Neuronal stem cell (in vitro differentiated cells): Measurements from ENCODE around the gene OR2V1.
"Not testable (repeated sequence)": the region's sequence is repeated elsewhere in the genome, so short reads cannot be mapped to it uniquely, and the experiment has no call there.

Experiments used
- DNase-seq: peaks from one replicate; pipeline ENCODE4 v3.0.0-alpha.2; 2013; ENCODE audit warnings: low spot score
- H2AFZ ChIP-seq: one replicate; pipeline ENCODE4 v1.6.1; 2013; ENCODE audit warnings: mild to moderate bottlenecking, low read length, inconsistent platforms
- H2AK5ac ChIP-seq: 2 replicates; pipeline ENCODE4 v1.6.1; 2013; ENCODE audit warnings: low read depth, mild to moderate bottlenecking, inconsistent platforms, low read length, moderate library complexity, mixed read lengths
- H2BK120ac ChIP-seq: 2 replicates; pipeline ENCODE4 v1.6.1; 2013; ENCODE audit warnings: low read depth, mild to moderate bottlenecking, inconsistent platforms, low read length, moderate library complexity, mixed read lengths
- H2BK12ac ChIP-seq: one replicate; pipeline ENCODE4 v1.6.1; 2013; ENCODE audit warnings: low read length, inconsistent platforms
- H2BK15ac ChIP-seq: 2 replicates; pipeline ENCODE4 v1.6.1; 2013; ENCODE audit warnings: mild to moderate bottlenecking, low read length, inconsistent platforms, mixed read lengths
- H2BK5ac ChIP-seq: one replicate; pipeline ENCODE4 v1.6.1; 2013; ENCODE audit warnings: inconsistent platforms, mild to moderate bottlenecking, low read length, moderate library complexity
- H3K14ac ChIP-seq: one replicate; pipeline ENCODE4 v1.6.1; 2013; ENCODE audit warnings: low read length, inconsistent platforms
- H3K18ac ChIP-seq: 2 replicates; pipeline ENCODE4 v1.6.1; 2013; ENCODE audit warnings: low read length, inconsistent platforms
- H3K23ac ChIP-seq: 2 replicates; pipeline ENCODE4 v1.6.1; 2013; ENCODE audit warnings: low read depth, mild to moderate bottlenecking, mixed read lengths, low read length, inconsistent platforms; ENCODE audit not compliant: poor library complexity
- H3K27ac ChIP-seq: replicated peaks from 3 replicates; pipeline ENCODE4 v1.5.1; 2013; ENCODE audit warnings: low read length, inconsistent platforms
- H3K27me3 ChIP-seq, 3 experiments: 2 replicates each; pipeline ENCODE4 v1.6.1; 2013; ENCODE audit warnings: low read length in 3 of 3, mild to moderate bottlenecking in 2 of 3, inconsistent platforms in 1 of 3, low read depth in 1 of 3, mixed read lengths in 1 of 3, moderate library complexity in 1 of 3; ENCODE audit not compliant: control insufficient read depth in 3 of 3, insufficient read depth in 3 of 3
- H3K36me3 ChIP-seq, 2 donors: replicated peaks in 1 of 2; 2 replicates each; pipeline ENCODE4 v1.6.1; 2013; ENCODE audit warnings: low read length in 2 of 2; ENCODE audit not compliant: control insufficient read depth in 2 of 2, insufficient read depth in 2 of 2
- H3K4ac ChIP-seq: 2 replicates; pipeline ENCODE4 v1.6.1; 2013; ENCODE audit warnings: inconsistent platforms, mild to moderate bottlenecking, low read length, moderate library complexity
- H3K4me1 ChIP-seq, 2 donors: 1 replicate in 1 of 2; 2 replicates in 1 of 2; pipeline ENCODE4 v1.6.1; 2013; ENCODE audit warnings: low read length in 2 of 2, low read depth in 1 of 2; ENCODE audit not compliant: control insufficient read depth in 2 of 2, insufficient read depth in 1 of 2
- H3K4me2 ChIP-seq: one replicate; pipeline ENCODE4 v1.6.1; 2013; ENCODE audit warnings: mild to moderate bottlenecking, low read length, inconsistent platforms; ENCODE audit not compliant: insufficient read depth, poor library complexity, severe bottlenecking
- H3K4me3 ChIP-seq, 2 donors: 2 replicates each; pipeline ENCODE4 v1.5.1; 2013; ENCODE audit warnings: low read length in 2 of 2, mild to moderate bottlenecking in 2 of 2, inconsistent platforms in 1 of 2, moderate library complexity in 1 of 2
- H3K79me1 ChIP-seq: one replicate; pipeline ENCODE4 v1.6.1; 2013; ENCODE audit warnings: low read depth, mild to moderate bottlenecking, inconsistent platforms, low read length, moderate library complexity
- H3K9ac ChIP-seq: one replicate; pipeline ENCODE4 v1.6.1; 2013; ENCODE audit warnings: mild to moderate bottlenecking, low read depth, low read length, inconsistent platforms; ENCODE audit not compliant: poor library complexity
- H3K9me3 ChIP-seq, 2 donors: replicated peaks in 1 of 2; 2 replicates each; pipeline versions ENCODE3 to v1.6.1; 2013; ENCODE audit warnings: low read length in 2 of 2, mild to moderate bottlenecking in 2 of 2, inconsistent platforms in 1 of 2, low read depth in 1 of 2, mixed read lengths in 1 of 2, moderate library complexity in 1 of 2; ENCODE audit not compliant: control insufficient read depth in 2 of 2, insufficient read depth in 1 of 2
- H4K8ac ChIP-seq: one replicate; pipeline ENCODE4 v1.6.1; 2013; ENCODE audit warnings: low read depth, mild to moderate bottlenecking, inconsistent platforms, low read length, moderate library complexity
- H4K91ac ChIP-seq: one replicate; pipeline ENCODE4 v1.6.1; 2013; ENCODE audit warnings: low read length, low read depth, mild to moderate bottlenecking, inconsistent platforms; ENCODE audit not compliant: poor library complexity
- WGBS, 2 donors: extraction: QIAGEN DNeasy Blood & Tissue Kit; methylation state at CpG; one replicate each; pipeline ENCODE4 v1.1.7; 2013; ENCODE audit warnings: missing lambda C conversion rate in 2 of 2, mixed read lengths in 1 of 2; ENCODE audit not compliant: insufficient read length in 2 of 2, insufficient replicate concordance in 1 of 2; ENCODE audit errors: extremely low coverage in 2 of 2; 5-methylcytosine and 5-hydroxymethylcytosine counted together

OR2V1 gene

DNA sequence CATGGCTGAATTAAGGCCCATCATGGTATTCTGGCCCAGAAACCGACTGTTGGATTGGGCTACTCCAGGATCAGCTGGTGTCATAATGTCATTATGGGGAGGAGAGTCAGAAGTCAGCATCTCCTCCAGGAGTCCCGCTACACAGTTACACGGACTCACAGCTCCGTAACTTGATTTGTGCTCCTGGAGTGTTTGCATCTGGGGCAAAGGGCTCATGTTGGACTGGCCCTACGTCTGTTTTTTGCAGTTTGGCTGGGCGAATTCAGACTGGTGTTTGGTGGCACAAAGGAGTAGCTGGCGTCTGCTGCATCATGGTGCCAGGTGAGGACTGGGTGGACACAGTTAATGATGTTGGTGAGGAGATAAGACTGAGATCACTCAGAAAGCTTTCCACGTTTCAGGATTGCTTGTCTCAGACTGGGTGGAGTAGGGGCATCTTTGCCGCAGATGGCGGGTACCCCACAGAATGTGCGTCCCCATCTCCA, 31.3 kb downstream of the OR2V1 start:
- whole genome bisulfite sequencing, 2 donors, result no CpG with 5 or more reads among the region's 11 CpGs
- H2BK5ac ChIP-seq, result no peak overlapping the region
- H2AFZ ChIP-seq, result no peak overlapping the region
- H3K27ac ChIP-seq, result no peak overlapping the region
- H2BK15ac ChIP-seq, result no peak overlapping the region
- DNase-seq, result no peak
- no peak overlapping the region for H3K4me2 ChIP-seq
- no peaks in the 10 kb centered on the region for H3K36me3 ChIP-seq
- no peak overlapping the region for H2BK120ac ChIP-seq
- H3K23ac ChIP-seq, result no peak overlapping the region
- H4K8ac ChIP-seq, result no peak overlapping the region
- peaks cover 13 to 27% (median 27%) of the 10 kb centered on the region in 3 experiments for H3K27me3 ChIP-seq
- no peak overlapping the region for H3K14ac ChIP-seq
- no peak overlapping the region for H4K91ac ChIP-seq
- H3K4ac ChIP-seq, result no peak overlapping the region
- H3K18ac ChIP-seq, result no peak overlapping the region
- no peaks in the 10 kb centered on the region for H3K79me1 ChIP-seq
- no peak overlapping the region for H3K4me3 ChIP-seq
- H3K9ac ChIP-seq, result no peak overlapping the region
- H3K4me1 ChIP-seq, result no peaks in the 10 kb centered on the region
- no peak overlapping the region for H2BK12ac ChIP-seq
- H3K9me3 ChIP-seq, result peaks cover 2 to 5% of the 10 kb centered on the region in 2 donors
- H2AK5ac ChIP-seq, result no peak overlapping the region

DNA sequence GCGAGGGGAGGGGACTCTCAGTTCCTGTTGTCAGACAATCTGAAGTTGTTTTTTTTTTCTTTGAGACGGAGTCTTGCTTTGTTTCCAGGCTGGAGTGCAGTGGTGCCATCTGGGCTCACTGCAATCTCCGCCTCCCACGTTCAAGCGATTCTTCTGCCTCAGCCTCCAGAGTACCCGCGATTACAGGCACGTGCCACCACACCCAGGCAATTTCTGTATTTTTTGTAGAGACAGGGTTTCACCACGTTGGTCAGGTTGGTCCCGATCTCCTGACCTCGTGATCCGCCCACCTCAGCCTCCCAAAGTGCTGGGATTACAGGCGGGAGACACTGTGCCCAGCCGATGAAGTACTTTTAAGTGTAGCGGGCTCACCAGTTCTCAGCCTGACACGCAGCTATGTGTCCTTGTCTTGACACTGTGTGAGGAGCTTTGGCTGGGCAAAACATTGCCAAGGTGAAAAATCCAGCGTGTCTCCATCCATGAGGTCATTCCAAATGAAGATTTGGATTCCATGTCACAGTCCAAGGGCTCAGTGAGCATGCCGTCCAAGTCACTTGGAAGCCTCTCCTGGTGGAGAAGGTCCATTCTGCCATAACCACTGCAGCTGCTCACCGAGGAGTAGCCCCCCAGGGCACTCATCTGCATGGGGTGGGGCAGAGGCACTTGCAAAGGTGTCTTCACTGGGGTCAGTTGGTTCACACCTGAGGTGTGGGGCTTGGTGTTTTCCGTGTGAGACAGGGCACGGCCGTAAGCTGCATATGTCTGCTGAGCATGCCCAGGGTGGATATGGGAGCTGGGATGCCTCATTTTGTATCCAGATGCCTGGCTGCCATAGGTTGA, 32.0 kb downstream of the OR2V1 start:
- no peak overlapping the region for H4K91ac ChIP-seq
- H3K36me3 ChIP-seq, result no peaks in the 10 kb centered on the region
- WGBS, 2 donors, result no CpG with 5 or more reads among the region's 22 CpGs

DNA sequence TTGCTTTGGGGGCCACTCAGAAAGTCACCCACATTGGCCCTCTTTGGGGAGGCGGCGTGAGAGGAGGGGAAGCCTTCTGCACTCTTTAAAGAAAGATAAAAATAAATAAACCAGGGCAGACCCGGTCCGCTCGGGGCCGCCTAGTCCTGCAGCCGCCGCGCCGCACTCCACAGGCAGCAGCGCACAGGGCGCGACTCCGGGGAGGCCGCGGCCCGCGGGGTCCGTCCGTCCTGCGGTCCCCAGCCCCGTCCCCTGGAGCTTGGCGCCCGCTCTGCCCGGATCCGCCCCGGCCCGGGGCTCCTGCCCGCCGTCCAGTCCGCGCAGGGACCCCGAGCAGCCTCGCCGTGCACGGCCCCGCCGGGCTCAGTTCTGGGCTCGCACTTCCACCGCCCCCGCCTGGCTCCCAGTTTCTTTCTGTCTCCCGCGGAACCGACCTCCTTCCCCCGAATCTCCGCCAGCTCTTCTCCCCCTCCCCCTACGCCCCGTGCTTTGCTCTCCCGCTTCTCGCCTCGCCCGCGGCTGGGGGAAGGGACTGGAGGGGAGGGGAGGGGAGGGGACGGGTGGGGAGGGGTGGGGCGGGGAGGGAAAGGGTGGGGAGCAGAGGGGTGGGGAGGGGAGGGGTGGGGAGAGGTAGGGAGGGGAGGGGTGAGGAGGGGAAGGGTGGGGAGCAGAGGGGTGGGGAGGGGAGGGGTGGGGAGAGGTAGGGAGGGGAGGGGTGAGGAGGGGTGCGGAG, 33.0 kb downstream of the OR2V1 start:
- Histone ChIP-seq H3K27me3 (peaks cover 13 to 20% (median 20%) of the 10 kb centered on the region in 3 experiments), H3K4me2 (peak overlapping the region; percentile 18)
- not testable (repeated sequence) for H3K27ac ChIP-seq, H4K8ac ChIP-seq, H3K4me3 ChIP-seq, H3K14ac ChIP-seq, H2AK5ac ChIP-seq, H3K36me3 ChIP-seq, H3K18ac ChIP-seq, H2BK12ac ChIP-seq, H3K79me1 ChIP-seq, DNase-seq, H3K9me3 ChIP-seq, H3K4me1 ChIP-seq, H3K23ac ChIP-seq, H4K91ac ChIP-seq, H2BK5ac ChIP-seq, H2AFZ ChIP-seq, H3K9ac ChIP-seq, H2BK15ac ChIP-seq, H2BK120ac ChIP-seq, H3K4ac ChIP-seq
- WGBS, 2 donors, result no CpG with 5 or more reads among the region's 56 CpGs

More for the DNA sequence above, 32.0 kb downstream of the OR2V1 start:
- no peak for DNase-seq
- H3K23ac ChIP-seq, result peak overlapping the region; percentile 85
- H3K4me3 ChIP-seq, result no peak overlapping the region
- no peak overlapping the region for H3K14ac ChIP-seq
- H3K9ac ChIP-seq, result no peak overlapping the region
- peaks cover 13 to 21% (median 20%) of the 10 kb centered on the region in 3 experiments for H3K27me3 ChIP-seq
- no peak overlapping the region for H2BK12ac ChIP-seq
- no peak overlapping the region for H2AFZ ChIP-seq
- no peak overlapping the region for H2BK15ac ChIP-seq
- H4K8ac ChIP-seq, result no peak overlapping the region
- H3K4ac ChIP-seq, result no peak overlapping the region
- H2AK5ac ChIP-seq, result no peak overlapping the region
- no peaks in the 10 kb centered on the region for H3K79me1 ChIP-seq
- H2BK5ac ChIP-seq, result no peak overlapping the region
- no peaks in the 10 kb centered on the region for H3K4me1 ChIP-seq
- H2BK120ac ChIP-seq, result no peak overlapping the region
- H3K27ac ChIP-seq, result no peak overlapping the region
- peak overlapping the region; percentile 31 for H3K4me2 ChIP-seq
- peak overlapping the region; percentile 3 for H3K18ac ChIP-seq
- peaks cover 2 to 5% of the 10 kb centered on the region in 2 donors for H3K9me3 ChIP-seq

DNA sequence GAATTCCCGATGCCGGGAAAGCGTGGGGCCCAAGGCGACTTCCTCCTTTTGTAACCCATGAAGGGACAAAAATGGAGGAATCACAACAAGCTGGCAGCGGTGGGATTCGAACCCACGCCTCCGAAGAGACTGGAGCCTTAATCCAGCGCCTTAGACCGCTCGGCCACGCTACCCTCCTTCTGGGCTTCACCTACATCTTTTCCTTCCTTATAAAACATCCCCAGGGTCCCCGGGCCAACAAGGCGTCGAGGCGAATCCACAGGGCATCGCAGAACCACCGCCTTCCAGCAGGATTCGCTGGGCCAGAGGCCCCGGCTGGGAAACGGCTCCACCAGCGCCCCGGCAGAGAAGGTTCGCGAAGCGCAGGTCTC, 33.6 kb downstream of the OR2V1 start:
- H2BK15ac ChIP-seq, DNase-seq, H2BK5ac ChIP-seq, H3K9me3 ChIP-seq, H3K4me2 ChIP-seq, H3K14ac ChIP-seq, H3K18ac ChIP-seq, H2BK12ac ChIP-seq, H3K4me3 ChIP-seq, H3K79me1 ChIP-seq, H4K8ac ChIP-seq, H3K23ac ChIP-seq, H3K36me3 ChIP-seq, H2AK5ac ChIP-seq, H3K9ac ChIP-seq, H4K91ac ChIP-seq, H3K27ac ChIP-seq, H2BK120ac ChIP-seq, H3K4ac ChIP-seq, H2AFZ ChIP-seq, H3K4me1 ChIP-seq: not testable (repeated sequence)
- WGBS, 2 donors, result no CpG with 5 or more reads among the region's 26 CpGs
- H3K27me3 ChIP-seq, result peaks cover 13 to 20% (median 20%) of the 10 kb centered on the region in 3 experiments
